GM19043 (cell line): Measurements from ENCODE around the gene TUBB6.

Source experiments
- ATAC-seq: cut with Tn5 transposase; IDR thresholded peaks from one replicate; pipeline ENCODE4 v1.9.1; 2021; ENCODE audit warnings: low read depth; ENCODE audit not compliant: unreplicated experiment

TUBB6 gene

DNA sequence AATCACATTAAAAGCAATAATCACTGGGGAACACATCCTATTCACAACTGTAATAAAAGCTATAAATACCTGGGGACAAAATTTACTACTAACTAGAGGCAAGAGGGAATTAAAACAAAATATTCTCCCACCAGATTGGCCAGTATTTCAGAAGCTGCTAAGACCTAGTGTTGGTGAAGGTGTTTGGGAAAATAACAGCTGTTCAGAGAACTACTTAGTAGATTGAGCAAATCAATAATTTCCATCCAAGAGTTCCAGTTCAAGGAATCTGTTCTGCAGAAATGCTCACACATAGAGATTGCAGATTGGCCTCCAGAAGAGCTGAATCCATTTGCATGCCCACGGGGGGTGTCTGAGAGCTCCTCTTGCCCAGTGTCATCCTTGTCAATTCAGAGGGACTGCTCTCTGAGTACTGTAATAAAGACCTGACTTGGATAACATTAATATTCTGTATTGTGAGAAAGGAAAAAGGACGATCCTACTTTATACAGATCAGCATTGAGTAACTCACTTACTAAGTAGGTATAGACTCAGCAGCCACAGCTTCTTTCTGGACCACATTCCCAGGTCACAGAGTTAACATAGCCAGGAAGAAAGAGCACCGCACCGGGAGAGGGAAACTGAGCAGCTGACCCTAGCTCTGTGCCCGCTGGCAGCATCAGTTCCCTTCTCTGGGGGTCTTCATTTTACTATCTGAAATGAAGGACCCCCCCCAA is 5.6 kb downstream of the TUBB6 start:
- ATAC-seq = no peak

- no peak for ATAC-seq
Measured at GRCh38 chr18:12314591-12315305, 6.7 kb downstream of the TUBB6 start.

- ATAC-seq = no peak
Measured at GRCh38 chr18:12315490-12315889, 7.4 kb downstream of the TUBB6 start.

GRCh38 chr18:12315911-12316310 is 7.9 kb downstream of the TUBB6 start:
- no peak for ATAC-seq

DNA sequence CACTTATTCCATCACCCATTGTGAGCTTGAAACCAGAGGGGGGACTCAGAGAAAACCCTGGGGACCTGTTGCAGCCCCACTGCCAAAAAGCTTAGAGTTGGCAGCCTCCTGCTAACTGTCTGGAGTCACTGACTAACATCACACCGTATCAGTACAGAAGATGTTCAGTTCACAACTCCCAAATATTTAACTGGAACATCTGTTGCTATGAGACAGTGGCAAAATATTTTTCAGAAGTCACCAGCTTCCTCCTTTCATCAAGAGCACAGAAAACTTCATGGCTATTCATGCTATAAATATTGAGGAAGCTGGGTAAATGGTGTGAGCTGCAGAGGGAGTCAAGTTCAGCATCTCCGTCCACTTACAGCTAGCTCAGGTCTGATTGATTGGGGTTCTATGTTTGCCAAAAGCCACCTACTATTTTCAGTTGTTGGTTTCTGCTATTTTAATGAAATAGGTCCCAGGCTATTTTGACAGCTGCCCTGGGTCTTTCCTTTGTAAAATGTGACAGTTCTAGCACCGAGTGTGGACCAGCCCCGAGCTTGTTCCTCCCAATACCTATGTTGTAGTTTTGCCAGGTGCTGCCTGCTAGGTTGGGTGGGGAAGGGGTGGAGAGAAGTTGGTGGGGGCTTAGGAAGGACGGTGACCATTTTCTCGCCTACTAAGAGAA is 9.8 kb downstream of the TUBB6 start:
- ATAC-seq = no peak

GRCh38 chr18:12318334-12318697 is 10.3 kb downstream of the TUBB6 start:
- no peak for ATAC-seq

GRCh38 chr18:12318857-12319256 is 10.8 kb downstream of the TUBB6 start:
- no peak for ATAC-seq

GRCh38 chr18:12321333-12321732 is 13.3 kb downstream of the TUBB6 start:
- peak; percentile 70 for ATAC-seq

- no peak for ATAC-seq
Measured at GRCh38 chr18:12324991-12325725, 17.1 kb downstream of the TUBB6 start.

- no peak for ATAC-seq
Measured at GRCh38 chr18:12325726-12326245, 17.7 kb downstream of the TUBB6 start.

DNA sequence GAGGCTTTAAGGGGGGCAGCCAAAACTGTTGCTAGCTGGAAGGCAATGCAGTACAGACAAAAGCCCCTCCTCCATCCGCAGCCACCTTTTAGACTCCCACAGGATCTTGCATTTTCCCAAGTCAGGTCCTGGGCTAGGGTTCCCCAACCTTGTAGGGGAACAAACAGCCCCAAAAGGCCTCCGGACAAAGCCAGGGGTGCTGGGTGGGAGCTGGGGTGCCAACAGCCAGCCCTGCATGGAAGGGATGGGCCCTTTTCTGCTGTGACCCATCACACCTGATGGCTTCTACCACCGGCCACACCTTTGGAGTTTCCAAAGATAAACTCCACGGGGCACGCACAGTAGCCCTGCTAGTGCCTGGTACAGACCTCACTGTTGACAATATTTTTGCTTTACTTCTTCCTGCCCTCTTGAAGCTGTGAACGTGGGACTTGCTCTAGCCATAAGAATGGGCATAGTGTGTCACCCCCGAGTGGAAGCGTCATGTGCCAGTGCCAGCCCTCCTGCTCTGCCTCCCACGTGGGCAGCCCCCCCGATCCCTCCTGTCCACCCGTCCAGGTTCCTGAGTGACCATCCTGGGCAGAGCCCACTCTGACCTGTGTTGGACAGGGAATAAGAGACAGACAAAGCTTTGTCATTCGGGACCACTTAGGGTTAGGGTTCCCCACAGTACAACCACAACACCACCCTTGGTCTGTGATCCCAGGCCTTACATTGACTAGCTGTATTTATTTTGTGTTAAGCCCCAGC is 18.8 kb downstream of the TUBB6 start:
- ATAC-seq = no peak

DNA sequence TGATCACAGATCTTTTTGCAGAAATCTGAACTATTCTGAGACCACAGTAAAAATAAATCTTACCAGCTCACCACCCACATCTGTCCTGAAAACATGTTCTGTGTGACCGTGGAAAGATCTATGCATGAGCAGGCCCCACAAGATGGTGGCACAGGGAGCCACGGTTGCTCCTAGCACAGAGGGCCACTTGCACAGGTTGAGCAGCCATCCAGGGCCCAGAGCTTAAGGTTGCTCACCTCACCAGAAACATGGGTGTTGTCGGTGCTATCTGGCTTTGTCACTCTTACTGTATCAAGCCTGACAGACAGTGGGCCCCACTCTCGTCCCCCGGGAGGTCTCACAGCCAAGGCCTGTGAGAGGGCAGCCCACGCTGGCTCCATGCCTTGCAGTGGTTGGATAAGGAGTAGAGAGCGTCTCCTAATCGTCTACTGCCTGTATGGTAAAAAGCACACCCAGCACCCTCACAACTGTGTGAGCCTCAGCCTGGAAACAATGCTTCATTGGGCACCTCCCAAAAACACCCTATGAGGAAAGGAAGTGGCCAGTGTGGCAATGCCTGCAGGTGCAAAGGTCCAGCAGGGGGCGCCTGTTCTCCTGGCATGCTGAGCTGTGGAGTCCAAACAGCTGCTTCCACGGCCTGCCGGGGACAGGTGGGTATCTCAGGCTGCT is 19.6 kb downstream of the TUBB6 start:
- ATAC-seq = peak; percentile 57

DNA sequence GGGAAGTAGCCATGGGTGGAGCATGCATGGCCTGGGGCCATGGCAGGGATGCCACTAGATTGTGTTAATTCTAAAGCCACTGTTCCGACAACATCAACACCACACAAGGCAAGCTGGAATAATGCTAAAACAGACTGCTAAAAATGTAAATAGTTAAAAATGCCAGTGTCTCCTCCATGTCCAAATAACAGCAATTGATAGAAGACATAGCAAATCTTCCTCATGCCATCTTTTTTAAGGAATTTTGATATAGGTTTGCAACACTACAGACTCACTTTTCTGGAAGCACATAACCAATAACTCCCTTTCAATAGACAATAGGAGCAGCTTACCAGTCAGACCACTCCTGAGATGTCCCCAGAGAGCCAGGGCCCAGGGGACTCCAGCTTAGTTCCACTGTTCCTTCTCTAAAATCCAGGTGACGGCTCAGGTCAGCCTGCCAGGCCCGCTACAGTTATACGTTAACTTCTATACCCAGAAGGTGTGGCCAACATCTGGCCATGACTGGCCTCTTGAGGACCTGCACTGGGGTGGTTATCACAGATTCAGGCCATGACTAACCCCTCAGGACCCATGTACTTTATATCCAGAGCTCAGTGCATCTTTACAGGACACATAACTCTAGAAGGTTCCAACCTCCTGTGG is 20.3 kb downstream of the TUBB6 start:
- no peak for ATAC-seq

DNA sequence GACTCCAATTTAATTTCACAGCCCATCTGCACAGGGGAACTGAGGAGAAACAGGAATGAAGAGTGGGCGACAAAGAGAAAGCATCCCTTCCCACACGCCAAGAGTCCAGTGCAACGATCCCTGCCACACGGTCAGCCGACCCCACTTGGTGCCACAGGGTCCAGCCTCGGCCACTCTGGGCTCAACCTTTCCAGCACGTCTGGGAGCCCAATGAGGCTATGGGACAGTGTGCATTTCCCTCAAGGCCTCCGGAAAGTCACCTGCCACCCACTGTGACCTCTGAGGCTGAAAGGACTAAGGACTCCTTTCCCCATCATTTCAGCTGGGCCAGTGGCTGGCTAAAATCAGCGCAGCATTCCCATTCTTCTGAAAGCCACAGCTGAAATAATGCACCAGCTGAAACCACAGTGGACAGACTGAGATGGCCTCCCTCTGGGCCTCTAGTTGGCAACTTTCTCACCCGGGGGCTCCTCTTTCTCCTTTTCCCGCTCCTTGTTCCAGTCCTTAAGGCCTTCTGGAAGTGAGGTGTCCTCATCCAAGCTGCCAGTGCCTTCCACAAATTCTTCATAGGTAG is 21.2 kb downstream of the TUBB6 start:
- no peak for ATAC-seq

DNA sequence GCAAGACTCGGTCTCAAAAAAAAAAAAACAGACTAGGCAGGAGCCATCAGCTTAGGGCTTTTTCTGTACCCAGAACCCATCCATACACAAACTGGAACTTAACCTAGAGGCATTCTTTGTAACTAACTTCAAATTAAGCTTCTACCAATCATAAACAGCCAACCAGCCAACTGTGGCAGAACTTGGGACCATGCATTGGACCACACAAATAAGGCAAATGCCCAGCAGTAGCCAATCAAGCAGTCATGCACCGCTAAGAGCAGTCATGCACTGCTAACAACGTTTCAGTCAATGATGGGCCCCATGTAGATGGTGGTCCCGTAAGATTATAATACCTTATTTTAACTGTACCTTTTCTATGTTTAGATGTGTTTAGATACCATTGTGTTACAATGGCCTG is 22.7 kb downstream of the TUBB6 start:
- ATAC-seq = no peak

GRCh38 chr18:12333506-12334290 is 25.7 kb downstream of the TUBB6 start:
- ATAC-seq = no peak

DNA sequence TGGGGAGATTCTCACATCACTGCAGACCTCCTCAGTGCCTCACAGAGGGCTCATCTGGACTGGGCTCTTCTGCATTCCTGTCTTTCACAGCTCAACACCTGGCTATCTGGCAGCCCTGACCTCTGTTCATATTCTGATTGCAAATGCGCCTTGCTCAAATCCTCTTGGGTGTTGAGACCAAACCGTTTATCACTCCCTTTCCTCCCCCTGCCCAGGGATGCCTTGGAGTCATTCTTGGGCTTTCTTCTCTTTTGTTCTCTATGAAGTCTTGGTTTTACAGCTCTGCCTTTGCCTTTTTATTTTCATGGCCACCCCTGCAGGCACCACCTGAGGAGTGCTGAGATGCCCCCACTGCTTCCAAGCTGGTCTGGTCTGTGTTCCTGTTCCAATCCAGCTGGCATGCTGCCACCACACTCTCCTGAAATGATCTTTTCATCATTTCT is 26.3 kb downstream of the TUBB6 start:
- no peak for ATAC-seq

DNA sequence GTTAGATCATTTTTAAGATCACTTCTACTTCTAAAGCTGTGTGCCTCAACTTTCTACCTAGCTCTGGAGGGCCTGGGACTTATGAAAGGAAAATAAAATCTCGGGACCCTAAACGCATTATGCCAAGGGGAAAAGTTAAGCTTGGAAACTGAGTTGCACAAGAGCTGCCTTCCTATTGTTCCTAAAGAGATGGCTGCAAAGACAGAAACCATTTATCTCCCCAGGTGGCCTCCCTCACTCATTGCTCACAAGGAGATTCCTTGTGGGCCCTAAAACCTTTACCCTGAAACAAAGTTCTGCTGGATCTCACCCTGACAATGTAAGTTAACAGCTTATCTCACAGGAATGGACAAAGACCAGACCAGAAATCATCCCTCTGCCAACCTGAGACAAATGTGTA is 26.8 kb downstream of the TUBB6 start:
- no peak for ATAC-seq
